ENCODE results near the gene BPIFB2. TPM values are rescaled to one million over a fixed set of nuclear protein-coding genes. Genes with fewer than 3 reads are reported as not detected.

BPIFB2 gene
- polyA plus RNA-seq, 1 experiment = not detected

- H3K4me3 ChIP-seq (ENCODE audit: low read depth, low read length) = no peak within 1 kb of the TSS
- ChIA-PET POLR2A (no interaction called here), CTCF (no interaction called here)
- TF ChIP-seq CTCF (IDR thresholded peaks at IDR 0.05; ENCODE audit: low read depth, low read length) = no peak
- no peaks in the 10 kb centered on the region for H3K27me3 ChIP-seq (ENCODE audit: control insufficient read depth, insufficient read depth, low read length)
- no peak within 1 kb of the TSS for H3K27ac ChIP-seq (ENCODE audit: low read depth, low read length)
- no peak for DNase-seq (ENCODE audit: low read depth, low spot score)
- no peaks in the 10 kb centered on the region; the same call in 1 of the 2 replicates for H3K9me3 ChIP-seq (ENCODE audit: control insufficient read depth, insufficient read depth, low read length)
These were observed 46.0 kb downstream of the BPIFB2 start, which contains the start of gene BPIFB3 for GRCh38 chr20:33053291-33054106. Gene BPIFB3, plus strand, starts transcription at chr20:33053903. Its CDS starts 1,533 bp downstream, at chr20:33055436.

- Histone ChIP-seq H3K4me3 (ENCODE audit: low read depth, low read length) (no peak overlapping the region), H3K27me3 (ENCODE audit: control insufficient read depth, insufficient read depth, low read length) (no peaks in the 10 kb centered on the region), H3K27ac (ENCODE audit: low read depth, low read length) (no peak overlapping the region), H3K9me3 (ENCODE audit: control insufficient read depth, insufficient read depth, low read length) (no peaks in the 10 kb centered on the region)
- no peak for TF ChIP-seq CTCF (IDR thresholded peaks at IDR 0.05; ENCODE audit: low read depth, low read length)
- CTCF ChIA-PET = no interaction called here
- DNase-seq (ENCODE audit: low read depth, low spot score) = no peak
- POLR2A ChIA-PET = no interaction called here
These were observed 46.9 kb downstream of the BPIFB2 start for GRCh38 chr20:33054381-33054780.

- ChIA-PET POLR2A (no interaction called here), CTCF (no interaction called here)
- no peak overlapping the region for H3K4me3 ChIP-seq (ENCODE audit: low read depth, low read length)
- H3K27ac ChIP-seq (ENCODE audit: low read depth, low read length) = no peak overlapping the region
- H3K27me3 ChIP-seq (ENCODE audit: control insufficient read depth, insufficient read depth, low read length) = no peaks in the 10 kb centered on the region
- H3K9me3 ChIP-seq (ENCODE audit: control insufficient read depth, insufficient read depth, low read length) = no peaks in the 10 kb centered on the region
- no peak for DNase-seq (ENCODE audit: low read depth, low spot score)
- TF ChIP-seq CTCF (IDR thresholded peaks at IDR 0.05; ENCODE audit: low read depth, low read length) = no peak
These were observed 47.3 kb downstream of the BPIFB2 start for GRCh38 chr20:33054791-33055190.

GRCh38 chr20:33059136-33059535 lies 51.6 kb downstream of the BPIFB2 start:
- H3K27ac ChIP-seq (ENCODE audit: low read depth, low read length) = no peak overlapping the region
- TF ChIP-seq CTCF (IDR thresholded peaks at IDR 0.05; ENCODE audit: low read depth, low read length) = no peak
- CTCF ChIA-PET = no interaction called here
- POLR2A ChIA-PET = no interaction called here
- no peaks in the 10 kb centered on the region for H3K27me3 ChIP-seq (ENCODE audit: control insufficient read depth, insufficient read depth, low read length)
- H3K9me3 ChIP-seq (ENCODE audit: control insufficient read depth, insufficient read depth, low read length) = no peaks in the 10 kb centered on the region
- no peak overlapping the region for H3K4me3 ChIP-seq (ENCODE audit: low read depth, low read length)
- DNase-seq (ENCODE audit: low read depth, low spot score) = no peak

GRCh38 chr20:33059741-33060390 lies 52.4 kb downstream of the BPIFB2 start:
- CTCF ChIA-PET = no interaction called here
- H3K27ac ChIP-seq (ENCODE audit: low read depth, low read length) = no peak overlapping the region
- POLR2A ChIA-PET = no interaction called here
- no peak for DNase-seq (ENCODE audit: low read depth, low spot score)
- no peaks in the 10 kb centered on the region for H3K27me3 ChIP-seq (ENCODE audit: control insufficient read depth, insufficient read depth, low read length)
- H3K4me3 ChIP-seq (ENCODE audit: low read depth, low read length) = no peak overlapping the region
- no peak for TF ChIP-seq CTCF (IDR thresholded peaks at IDR 0.05; ENCODE audit: low read depth, low read length)
- H3K9me3 ChIP-seq (ENCODE audit: control insufficient read depth, insufficient read depth, low read length) = no peaks in the 10 kb centered on the region
